GM12878 (cell line): ENCODE measurements around the gene ADCY9. TPM values are rescaled to one million over a fixed set of nuclear protein-coding genes. Genes with fewer than 3 reads are reported as not detected.

Experiments used
- ATAC-seq: fragments of 200-7000 bp; cut with Tn5 transposase; 3 replicates; pipeline ENCODE4 v1.9.1; 2020; ENCODE audit warnings: mild to moderate bottlenecking, moderate library complexity
- BruUV-seq: library from RNA; stranded (reverse); fragments of 400-500 nt; replicated peaks from 2 replicates; lab custom pipeline; 2021; lab: Mats Ljungman, UMichigan
- CTCF ChIA-PET: fragments of 300-600 bp; sonication (Branson Sonifier 250); formaldehyde crosslinking; extraction: SDS; loops from one replicate; lab custom pipeline; 2021; ENCODE audit warnings: inconsistent platforms; lab: Yijun Ruan, JAX
- POLR2A ChIA-PET: fragments of 350-600 bp; formaldehyde crosslinking; extraction: SDS; loops from one replicate; lab custom pipeline; 2021; ENCODE audit warnings: inconsistent platforms; lab: Charles Lee
- RAD21 ChIA-PET: fragments of 300-600 bp; sonication (Branson Sonifier 250); formaldehyde crosslinking; loops from one replicate; lab custom pipeline; 2023; ENCODE audit warnings: antibody characterized with exemption; ENCODE audit not compliant: unreplicated experiment; lab: Charles Lee
- SMC1A ChIA-PET: fragments of 300-600 bp; sonication (Branson Sonifier 250); formaldehyde crosslinking; loops from one replicate; lab custom pipeline; 2023; ENCODE audit not compliant: unreplicated experiment, uncharacterized antibody; lab: Charles Lee
- DNase-seq: peaks from one replicate; pipeline ENCODE4 v3.0.0-alpha.2; 2011; ENCODE audit warnings: low read depth, low spot score
- FAIRE-seq: peaks from 3 replicates; lab custom pipeline; 2011; peaks lifted over from hg19 to GRCh38; lab: Jason Lieb, UNC
- H2AFZ ChIP-seq: 2 replicates; pipeline ENCODE4 v1.6.0; 2011; ENCODE audit warnings: low read depth, low read length, control low read depth; ENCODE audit not compliant: control insufficient read depth
- H3K27ac ChIP-seq: 2 replicates; pipeline ENCODE4 v1.5.1; 2011; ENCODE audit warnings: control low read depth; ENCODE audit not compliant: control insufficient read depth, insufficient read depth
- H3K27me3 ChIP-seq, 2 experiments: replicated peaks in 1 of 2; 2 replicates each; pipeline versions ENCODE4 v1.6.0 to v1.6.1; 2011; ENCODE audit warnings: low read length in 1 of 2; ENCODE audit not compliant: control insufficient read depth in 2 of 2, insufficient read depth in 2 of 2
- H3K36me3 ChIP-seq, 2 experiments: 2 replicates each; pipeline ENCODE4 v1.5.1; 2011; ENCODE audit warnings: low read length in 1 of 2; ENCODE audit not compliant: control insufficient read depth in 2 of 2, insufficient read depth in 2 of 2
- H3K4me1 ChIP-seq: 2 replicates; pipeline ENCODE4 v1.6.1; 2011; ENCODE audit warnings: mild to moderate bottlenecking, low read length, moderate library complexity, mixed read lengths; ENCODE audit not compliant: control insufficient read depth, insufficient read depth
- H3K4me2 ChIP-seq: 2 replicates; pipeline ENCODE4 v1.6.0; 2011; ENCODE audit warnings: control low read depth; ENCODE audit not compliant: control insufficient read depth, insufficient read depth
- H3K4me3 ChIP-seq: fragments of 200-600 bp; sonication (generic); 2 replicates; pipeline ENCODE4 v1.5.1; 2016
- H3K79me2 ChIP-seq: 2 replicates; pipeline ENCODE4 v1.6.0; 2011; ENCODE audit warnings: low read length; ENCODE audit not compliant: control insufficient read depth, insufficient read depth
- H3K9ac ChIP-seq: 2 replicates; pipeline ENCODE4 v1.8.0; 2011; ENCODE audit warnings: low read length, control low read depth, mixed read lengths; ENCODE audit not compliant: control insufficient read depth, insufficient read depth
- H3K9me3 ChIP-seq: replicated peaks from 3 replicates; pipeline ENCODE4 v1.5.1; 2011; ENCODE audit warnings: mild to moderate bottlenecking, low read length; ENCODE audit not compliant: control insufficient read depth, insufficient read depth
- H4K20me1 ChIP-seq: 2 replicates; pipeline ENCODE4 v1.6.0; 2011; ENCODE audit not compliant: control insufficient read depth, insufficient read depth
- BCL11A ChIP-seq: IDR thresholded peaks from 2 replicates; pipeline ENCODE4 v1.6.1; 2011; ENCODE audit warnings: low read depth, low read length
- CREM ChIP-seq: IDR thresholded peaks from 2 replicates; pipeline ENCODE4 v1.6.1; 2014; ENCODE audit warnings: antibody characterized with exemption, low read depth
- FOXK2 ChIP-seq: fragments of 450-650 bp; IDR thresholded peaks from 2 replicates; pipeline ENCODE4 v1.6.1; 2017; ENCODE audit warnings: mild to moderate bottlenecking, moderate library complexity
- GATAD2B ChIP-seq: fragments of 450-650 bp; conservative IDR thresholded peaks from 2 replicates; pipeline ENCODE4 v1.6.1; 2017; ENCODE audit warnings: low read depth, mild to moderate bottlenecking, moderate library complexity
- NFYB ChIP-seq: IDR thresholded peaks from 2 replicates; pipeline ENCODE4 v1.6.1; 2011; ENCODE audit warnings: low read depth, mild to moderate bottlenecking, low read length, improper control_type of control experiment, moderate library complexity; ENCODE audit not compliant: insufficient read depth
- PAX8 ChIP-seq: fragments of 450-650 bp; IDR thresholded peaks from 2 replicates; pipeline ENCODE4 v1.6.1; 2017; ENCODE audit warnings: mild to moderate bottlenecking, moderate library complexity
- PML ChIP-seq: IDR thresholded peaks from 2 replicates; pipeline ENCODE4 v1.6.1; 2012; ENCODE audit warnings: low read length, inconsistent platforms
- SMAD5 ChIP-seq: IDR thresholded peaks from 2 replicates; pipeline ENCODE4 v1.6.1; 2016; ENCODE audit warnings: antibody characterized with exemption, low read depth
- SMARCA5 ChIP-seq: fragments of 450-650 bp; IDR thresholded peaks from 2 replicates; pipeline ENCODE4 v1.6.1; 2017; ENCODE audit warnings: mild to moderate bottlenecking
- TARDBP ChIP-seq: IDR thresholded peaks from 2 replicates; pipeline ENCODE4 v1.6.1; 2016; ENCODE audit warnings: borderline replicate concordance
- TCF12 ChIP-seq: IDR thresholded peaks from 2 replicates; pipeline ENCODE4 v1.6.1; 2011; ENCODE audit warnings: low read depth, mild to moderate bottlenecking, low read length
- WGBS: methylation state at CpG from one replicate; pipeline ENCODE4 v1.1.6; 2016; ENCODE audit warnings: low lambda C conversion rate; ENCODE audit not compliant: insufficient replicate concordance, insufficient coverage; ENCODE audit errors: missing lambda C conversion rate; 5-methylcytosine and 5-hydroxymethylcytosine counted together
- in situ Hi-C: fragments of 300-500 bp; cut with MboI; formaldehyde crosslinking; loops from 9 replicates; pipeline ENCODE4 v1.14.3; 2018; ENCODE audit warnings: mixed read lengths
- intact Hi-C: fragments of 100-400 bp; cut with micrococcal nuclease; formaldehyde crosslinking; loops from one replicate; pipeline ENCODE4 v1.14.2; 2022; ENCODE audit not compliant: unreplicated experiment
- polyA plus RNA-seq, 11 experiments: library from polyadenylated mRNA; depleted of rRNA in 4 of 11; unstranded in 6 of 11; stranded (reverse) in 5 of 11; fragments of >200 nt; fragmentation: Nextera tagmentation in 4 of 11; fragmentation: Illumina TruSeq in 1 of 11; extraction: Ambion mirVana in 4 of 11; extraction: Trizol in 1 of 11; gene quantifications; 1 replicate in 1 of 11; 2 replicates in 10 of 11; pipeline versions ENCODE4 v1.2.1 to v1.2.3, GENCODE V29; 2011 to 2016; ENCODE audit warnings: inconsistent platforms in 2 of 11, missing spikeins in 2 of 11, low read depth in 1 of 11
- total RNA-seq, 4 experiments: library from RNA; depleted of rRNA in 3 of 4; stranded (reverse); fragments of >200 nt in 3 of 4; fragmentation: Illumina TruSeq in 1 of 4; extraction: Trizol in 1 of 4; gene quantifications; 2 replicates each; pipeline versions ENCODE4 v1.2.1 to v1.2.3, GENCODE V29; 2013 to 2021
- TF ChIP-seq, protein P1 (sequence below): fragments of 450-650 bp; formaldehyde crosslinking; IDR thresholded peaks from 2 replicates; pipeline ENCODE4 v1.5.0; 2022; ENCODE audit warnings: mild to moderate bottlenecking, missing genetic modification characterization
- TF ChIP-seq, protein P2 (sequence below): fragments of 450-650 bp; IDR thresholded peaks from 2 replicates; pipeline ENCODE4 v1.6.1; 2016; ENCODE audit warnings: mild to moderate bottlenecking, moderate library complexity, borderline replicate concordance

ADCY9 gene
- total and polyA plus RNA-seq, 10 of the 15 experiments (the other 5 are each of a cell fraction or from before 2014, with no cell fraction given), result 0.09 to 0.41 (median 0.15) TPM; not detected in 3

DNA sequence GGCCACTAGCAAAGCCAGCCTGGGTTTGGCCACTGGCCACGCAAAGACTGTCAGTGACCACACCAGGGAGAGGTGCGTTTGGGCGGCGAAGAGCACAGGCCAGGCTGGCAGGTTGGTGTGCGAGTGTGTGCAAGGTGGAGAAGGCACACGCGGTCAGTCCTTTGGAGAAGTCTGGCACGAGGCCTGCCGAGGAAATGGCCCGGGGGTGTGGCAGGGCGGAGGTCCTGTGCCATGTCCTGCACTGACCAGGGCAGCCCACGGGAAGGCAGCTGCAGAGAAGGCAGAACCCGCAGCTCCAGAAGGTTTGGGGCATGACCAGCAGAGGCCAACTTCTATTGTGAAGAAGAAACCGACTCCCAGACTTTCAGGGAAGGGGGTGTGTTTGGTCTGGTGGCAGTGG, 90.8 kb downstream of the ADCY9 start:
- in situ Hi-C loops, result no loop called here
- no peak overlapping the region for H3K9ac ChIP-seq
- ChIA-PET RAD21 (no interaction called here), CTCF (no interaction called here), SMC1A (no interaction called here), POLR2A (no interaction called here)
- no peak overlapping the region for H3K4me2 ChIP-seq
- H3K36me3 ChIP-seq, result no peaks in the 10 kb centered on the region
- 57% methylated on average over 14 of the region's 14 CpGs for WGBS
- intact Hi-C loops, result no loop called here
- TF ChIP-seq GATAD2B, result no peak
- no peak for TF ChIP-seq TCF12
- TF ChIP-seq PAX8, result no peak
- TF ChIP-seq PML, result no peak
- no peak for TF ChIP-seq TARDBP
- TF ChIP-seq FOXK2, result no peak
- no peak for TF ChIP-seq SMARCA5
- TF ChIP-seq BCL11A, result no peak
- TF ChIP-seq, protein P1, sequence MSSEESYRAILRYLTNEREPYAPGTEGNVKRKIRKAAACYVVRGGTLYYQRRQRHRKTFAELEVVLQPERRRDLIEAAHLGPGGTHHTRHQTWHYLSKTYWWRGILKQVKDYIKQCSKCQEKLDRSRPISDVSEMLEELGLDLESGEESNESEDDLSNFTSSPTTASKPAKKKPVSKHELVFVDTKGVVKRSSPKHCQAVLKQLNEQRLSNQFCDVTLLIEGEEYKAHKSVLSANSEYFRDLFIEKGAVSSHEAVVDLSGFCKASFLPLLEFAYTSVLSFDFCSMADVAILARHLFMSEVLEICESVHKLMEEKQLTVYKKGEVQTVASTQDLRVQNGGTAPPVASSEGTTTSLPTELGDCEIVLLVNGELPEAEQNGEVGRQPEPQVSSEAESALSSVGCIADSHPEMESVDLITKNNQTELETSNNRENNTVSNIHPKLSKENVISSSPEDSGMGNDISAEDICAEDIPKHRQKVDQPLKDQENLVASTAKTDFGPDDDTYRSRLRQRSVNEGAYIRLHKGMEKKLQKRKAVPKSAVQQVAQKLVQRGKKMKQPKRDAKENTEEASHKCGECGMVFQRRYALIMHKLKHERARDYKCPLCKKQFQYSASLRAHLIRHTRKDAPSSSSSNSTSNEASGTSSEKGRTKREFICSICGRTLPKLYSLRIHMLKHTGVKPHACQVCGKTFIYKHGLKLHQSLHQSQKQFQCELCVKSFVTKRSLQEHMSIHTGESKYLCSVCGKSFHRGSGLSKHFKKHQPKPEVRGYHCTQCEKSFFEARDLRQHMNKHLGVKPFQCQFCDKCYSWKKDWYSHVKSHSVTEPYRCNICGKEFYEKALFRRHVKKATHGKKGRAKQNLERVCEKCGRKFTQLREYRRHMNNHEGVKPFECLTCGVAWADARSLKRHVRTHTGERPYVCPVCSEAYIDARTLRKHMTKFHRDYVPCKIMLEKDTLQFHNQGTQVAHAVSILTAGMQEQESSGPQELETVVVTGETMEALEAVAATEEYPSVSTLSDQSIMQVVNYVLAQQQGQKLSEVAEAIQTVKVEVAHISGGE (CRISPR knock-in tag), result no peak
- no peak for TF ChIP-seq NFYB
- no peak for TF ChIP-seq SMAD5
- TF ChIP-seq CREM, result no peak
- TF ChIP-seq, protein P2, sequence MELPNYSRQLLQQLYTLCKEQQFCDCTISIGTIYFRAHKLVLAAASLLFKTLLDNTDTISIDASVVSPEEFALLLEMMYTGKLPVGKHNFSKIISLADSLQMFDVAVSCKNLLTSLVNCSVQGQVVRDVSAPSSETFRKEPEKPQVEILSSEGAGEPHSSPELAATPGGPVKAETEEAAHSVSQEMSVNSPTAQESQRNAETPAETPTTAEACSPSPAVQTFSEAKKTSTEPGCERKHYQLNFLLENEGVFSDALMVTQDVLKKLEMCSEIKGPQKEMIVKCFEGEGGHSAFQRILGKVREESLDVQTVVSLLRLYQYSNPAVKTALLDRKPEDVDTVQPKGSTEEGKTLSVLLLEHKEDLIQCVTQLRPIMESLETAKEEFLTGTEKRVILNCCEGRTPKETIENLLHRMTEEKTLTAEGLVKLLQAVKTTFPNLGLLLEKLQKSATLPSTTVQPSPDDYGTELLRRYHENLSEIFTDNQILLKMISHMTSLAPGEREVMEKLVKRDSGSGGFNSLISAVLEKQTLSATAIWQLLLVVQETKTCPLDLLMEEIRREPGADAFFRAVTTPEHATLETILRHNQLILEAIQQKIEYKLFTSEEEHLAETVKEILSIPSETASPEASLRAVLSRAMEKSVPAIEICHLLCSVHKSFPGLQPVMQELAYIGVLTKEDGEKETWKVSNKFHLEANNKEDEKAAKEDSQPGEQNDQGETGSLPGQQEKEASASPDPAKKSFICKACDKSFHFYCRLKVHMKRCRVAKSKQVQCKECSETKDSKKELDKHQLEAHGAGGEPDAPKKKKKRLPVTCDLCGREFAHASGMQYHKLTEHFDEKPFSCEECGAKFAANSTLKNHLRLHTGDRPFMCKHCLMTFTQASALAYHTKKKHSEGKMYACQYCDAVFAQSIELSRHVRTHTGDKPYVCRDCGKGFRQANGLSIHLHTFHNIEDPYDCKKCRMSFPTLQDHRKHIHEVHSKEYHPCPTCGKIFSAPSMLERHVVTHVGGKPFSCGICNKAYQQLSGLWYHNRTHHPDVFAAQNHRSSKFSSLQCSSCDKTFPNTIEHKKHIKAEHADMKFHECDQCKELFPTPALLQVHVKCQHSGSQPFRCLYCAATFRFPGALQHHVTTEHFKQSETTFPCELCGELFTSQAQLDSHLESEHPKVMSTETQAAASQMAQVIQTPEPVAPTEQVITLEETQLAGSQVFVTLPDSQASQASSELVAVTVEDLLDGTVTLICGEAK, result no peak
- H3K9me3 ChIP-seq, result no peaks in the 10 kb centered on the region; the same call in 2 of the 3 replicates
- no peak overlapping the region for H2AFZ ChIP-seq
- H3K4me3 ChIP-seq, result no peak overlapping the region
- DNase-seq, result no peak
- no peak for ATAC-seq
- FAIRE-seq, result no peak
- H3K4me1 ChIP-seq, result no peaks in the 10 kb centered on the region
- no peaks in the 10 kb centered on the region for H3K79me2 ChIP-seq
- BruUV-seq, result no TSS peak
- no peaks in the 10 kb centered on the region for H4K20me1 ChIP-seq
- H3K27me3 ChIP-seq, result no peaks in the 10 kb centered on the region
- H3K27ac ChIP-seq, result no peak overlapping the region
